ENCODE measurements around the gene SLC18A2. TPM values are rescaled to one million over a fixed set of nuclear protein-coding genes. Genes with fewer than 3 reads are reported as not detected.

The SLC18A2 gene
- total and polyA plus RNA-seq, 2 donors (not counting 1 experiment from before 2014, with no cell fraction given): under 0.01 TPM; not detected in 1

DNA sequence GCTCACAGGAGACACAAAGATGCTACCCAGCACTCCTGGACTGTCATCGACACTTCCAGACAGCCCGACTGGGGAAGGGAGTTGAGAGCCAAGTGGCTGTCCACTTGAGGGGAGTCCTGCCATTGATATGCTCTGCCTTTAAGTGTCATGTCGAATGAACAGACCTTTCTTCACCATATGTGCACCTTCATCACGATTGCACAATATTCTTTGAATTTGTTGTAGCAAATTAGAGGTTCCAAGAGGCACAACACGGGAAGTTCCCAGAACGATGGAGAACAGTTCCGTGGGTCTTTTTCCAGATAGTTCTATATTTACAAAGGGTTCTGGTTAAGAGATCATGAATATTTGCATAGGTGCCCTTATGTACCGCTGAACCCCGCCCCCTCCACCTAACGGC lies 16.0 kb downstream of the SLC18A2 start:
- H3K4me2 ChIP-seq (ENCODE audit: extremely low read depth, insufficient read depth, low read length): no peak overlapping the region

DNA sequence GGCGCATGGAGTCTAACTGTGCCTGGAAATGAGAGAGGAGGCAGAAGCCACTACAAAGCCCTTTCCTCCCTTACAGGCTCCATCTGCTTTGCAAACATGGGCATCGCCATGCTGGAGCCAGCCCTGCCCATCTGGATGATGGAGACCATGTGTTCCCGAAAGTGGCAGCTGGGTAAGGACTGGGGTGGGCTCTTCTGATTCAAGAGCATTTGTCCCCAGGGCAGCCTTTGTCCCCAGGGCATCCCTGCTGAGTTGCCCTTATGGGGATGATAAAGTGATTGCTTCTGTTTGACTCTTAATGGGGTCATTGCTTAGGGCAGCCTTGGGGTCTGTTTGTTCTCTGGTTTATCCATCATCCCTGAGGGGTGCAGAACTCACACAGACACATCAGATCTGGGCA lies 16.8 kb downstream of the SLC18A2 start:
- H4K20me1 ChIP-seq (ENCODE audit: control insufficient read depth, extremely low read depth, insufficient read depth, low read length): no peaks in the 10 kb centered on the region
- no peaks in the 10 kb centered on the region for H3K4me1 ChIP-seq (ENCODE audit: control insufficient read depth, extremely low read depth, insufficient read depth, low read length)
- no peak overlapping the region for H2AFZ ChIP-seq (ENCODE audit: low read length)
- no peak overlapping the region for H3K27ac ChIP-seq (ENCODE audit: insufficient read depth, low read length)
- no peak overlapping the region for H3K9ac ChIP-seq (ENCODE audit: insufficient read depth, low read length)
- H3K9me3 ChIP-seq (ENCODE audit: control insufficient read depth, insufficient read depth, low read depth, low read length): no peaks in the 10 kb centered on the region
- H3K27me3 ChIP-seq (ENCODE audit: control insufficient read depth, insufficient read depth, low read length): no peaks in the 10 kb centered on the region
- H3K79me2 ChIP-seq (ENCODE audit: control insufficient read depth, insufficient read depth, low read length): no peaks in the 10 kb centered on the region
- no peak overlapping the region for H3K4me3 ChIP-seq (replicated peaks in 1 of 4; ENCODE audit: control extremely low read depth in 1 of 4, insufficient read depth in 1 of 4, low read depth in 3 of 4, low read length in 4 of 4)
- TF ChIP-seq EZH2 (IDR thresholded peaks at IDR 0.05; ENCODE audit: low read length, missing control alignments): no peak
- DNase-seq (ENCODE audit: low read depth in 2 of 2): no peak
- H3K36me3 ChIP-seq (ENCODE audit: control insufficient read depth, insufficient read depth, low read length): no peaks in the 10 kb centered on the region
- H3K4me2 ChIP-seq (ENCODE audit: extremely low read depth, insufficient read depth, low read length): no peak overlapping the region

More for the DNA sequence above, 16.0 kb downstream of the SLC18A2 start:
- DNase-seq (ENCODE audit: low read depth in 2 of 2): no peak
- Histone ChIP-seq H3K36me3 (ENCODE audit: control insufficient read depth, insufficient read depth, low read length) (no peaks in the 10 kb centered on the region), H3K27me3 (ENCODE audit: control insufficient read depth, insufficient read depth, low read length) (no peaks in the 10 kb centered on the region), H3K9ac (ENCODE audit: insufficient read depth, low read length) (no peak overlapping the region), H4K20me1 (ENCODE audit: control insufficient read depth, extremely low read depth, insufficient read depth, low read length) (no peaks in the 10 kb centered on the region), H3K9me3 (ENCODE audit: control insufficient read depth, insufficient read depth, low read depth, low read length) (no peaks in the 10 kb centered on the region), H3K79me2 (ENCODE audit: control insufficient read depth, insufficient read depth, low read length) (no peaks in the 10 kb centered on the region), H3K27ac (ENCODE audit: insufficient read depth, low read length) (no peak overlapping the region), H2AFZ (ENCODE audit: low read length) (no peak overlapping the region), H3K4me1 (ENCODE audit: control insufficient read depth, extremely low read depth, insufficient read depth, low read length) (no peaks in the 10 kb centered on the region), H3K4me3 (replicated peaks in 1 of 4; ENCODE audit: control extremely low read depth in 1 of 4, insufficient read depth in 1 of 4, low read depth in 3 of 4, low read length in 4 of 4) (no peak overlapping the region)
- no peak for TF ChIP-seq EZH2 (IDR thresholded peaks at IDR 0.05; ENCODE audit: low read length, missing control alignments)

DNA sequence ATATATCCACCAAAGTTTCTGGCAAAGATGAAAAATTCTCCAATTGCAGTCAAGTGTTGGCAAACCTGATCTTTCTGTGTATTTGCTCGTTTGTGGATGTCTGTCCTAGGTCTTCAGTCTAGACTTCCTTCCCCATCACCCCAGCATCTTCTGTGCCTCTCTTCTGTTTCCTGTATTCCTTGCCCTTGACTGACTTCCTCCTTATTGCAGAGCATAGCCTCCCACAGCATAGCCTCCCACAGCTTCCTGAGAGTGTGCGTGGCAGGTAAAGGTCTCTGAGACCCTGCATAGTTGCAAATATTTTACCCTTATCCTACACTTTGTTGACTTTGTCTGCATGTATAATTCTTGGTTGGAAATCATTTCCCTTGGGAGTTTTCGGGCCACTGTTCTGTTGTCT lies 18.4 kb downstream of the SLC18A2 start:
- TF ChIP-seq, protein P1, sequence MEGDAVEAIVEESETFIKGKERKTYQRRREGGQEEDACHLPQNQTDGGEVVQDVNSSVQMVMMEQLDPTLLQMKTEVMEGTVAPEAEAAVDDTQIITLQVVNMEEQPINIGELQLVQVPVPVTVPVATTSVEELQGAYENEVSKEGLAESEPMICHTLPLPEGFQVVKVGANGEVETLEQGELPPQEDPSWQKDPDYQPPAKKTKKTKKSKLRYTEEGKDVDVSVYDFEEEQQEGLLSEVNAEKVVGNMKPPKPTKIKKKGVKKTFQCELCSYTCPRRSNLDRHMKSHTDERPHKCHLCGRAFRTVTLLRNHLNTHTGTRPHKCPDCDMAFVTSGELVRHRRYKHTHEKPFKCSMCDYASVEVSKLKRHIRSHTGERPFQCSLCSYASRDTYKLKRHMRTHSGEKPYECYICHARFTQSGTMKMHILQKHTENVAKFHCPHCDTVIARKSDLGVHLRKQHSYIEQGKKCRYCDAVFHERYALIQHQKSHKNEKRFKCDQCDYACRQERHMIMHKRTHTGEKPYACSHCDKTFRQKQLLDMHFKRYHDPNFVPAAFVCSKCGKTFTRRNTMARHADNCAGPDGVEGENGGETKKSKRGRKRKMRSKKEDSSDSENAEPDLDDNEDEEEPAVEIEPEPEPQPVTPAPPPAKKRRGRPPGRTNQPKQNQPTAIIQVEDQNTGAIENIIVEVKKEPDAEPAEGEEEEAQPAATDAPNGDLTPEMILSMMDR (conservative IDR thresholded peaks at IDR 0.05 in 1 of 2, IDR thresholded peaks at IDR 0.05 in 1 of 2; ENCODE audit: low read depth in 1 of 2, low read length in 2 of 2): no peak
- TF ChIP-seq EZH2 (IDR thresholded peaks at IDR 0.05; ENCODE audit: low read length, missing control alignments): no peak
- H3K4me2 ChIP-seq (ENCODE audit: extremely low read depth, insufficient read depth, low read length): no peak overlapping the region
- no peaks in the 10 kb centered on the region for H3K79me2 ChIP-seq (ENCODE audit: control insufficient read depth, insufficient read depth, low read length)
- no peaks in the 10 kb centered on the region for H3K27me3 ChIP-seq (ENCODE audit: control insufficient read depth, insufficient read depth, low read length)
- no peak overlapping the region for H2AFZ ChIP-seq (ENCODE audit: low read length)
- H3K9me3 ChIP-seq (ENCODE audit: control insufficient read depth, insufficient read depth, low read depth, low read length): no peaks in the 10 kb centered on the region
- H3K27ac ChIP-seq (ENCODE audit: insufficient read depth, low read length): no peak overlapping the region
- H3K36me3 ChIP-seq (ENCODE audit: control insufficient read depth, insufficient read depth, low read length): no peaks in the 10 kb centered on the region
- no peaks in the 10 kb centered on the region for H4K20me1 ChIP-seq (ENCODE audit: control insufficient read depth, extremely low read depth, insufficient read depth, low read length)
- DNase-seq (ENCODE audit: low read depth in 2 of 2): no peak
- H3K4me3 ChIP-seq (replicated peaks in 1 of 4; ENCODE audit: control extremely low read depth in 1 of 4, insufficient read depth in 1 of 4, low read depth in 3 of 4, low read length in 4 of 4): no peak overlapping the region
- no peak overlapping the region for H3K9ac ChIP-seq (ENCODE audit: insufficient read depth, low read length)
- H3K4me1 ChIP-seq (ENCODE audit: control insufficient read depth, extremely low read depth, insufficient read depth, low read length): no peaks in the 10 kb centered on the region

DNA sequence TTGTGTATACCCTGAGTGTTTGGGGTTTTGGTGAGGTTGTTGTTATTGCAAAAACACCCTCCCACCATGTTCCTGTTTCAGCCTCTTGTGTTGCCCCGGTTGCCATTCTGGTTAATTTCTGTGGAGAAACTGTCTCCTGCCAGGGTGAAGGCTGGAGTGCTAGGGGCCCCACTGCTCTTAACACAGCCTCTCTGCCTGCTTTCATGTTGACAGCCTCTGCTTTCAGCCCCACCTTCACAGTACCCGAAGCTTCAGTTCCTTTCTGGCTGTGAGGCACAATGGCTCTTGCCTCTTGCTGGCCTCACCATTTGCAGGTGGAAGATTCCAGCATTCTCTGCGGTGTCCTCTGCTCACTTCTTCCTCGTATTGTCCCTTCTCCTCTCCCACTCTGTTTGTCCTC lies 19.2 kb downstream of the SLC18A2 start:
- H3K9ac ChIP-seq (ENCODE audit: insufficient read depth, low read length): no peak overlapping the region
- H3K27ac ChIP-seq (ENCODE audit: insufficient read depth, low read length): no peak overlapping the region
- DNase-seq (ENCODE audit: low read depth in 2 of 2): no peak
- H3K36me3 ChIP-seq (ENCODE audit: control insufficient read depth, insufficient read depth, low read length): no peaks in the 10 kb centered on the region
- H3K4me2 ChIP-seq (ENCODE audit: extremely low read depth, insufficient read depth, low read length): no peak overlapping the region
- no peaks in the 10 kb centered on the region for H3K4me1 ChIP-seq (ENCODE audit: control insufficient read depth, extremely low read depth, insufficient read depth, low read length)
- H3K9me3 ChIP-seq (ENCODE audit: control insufficient read depth, insufficient read depth, low read depth, low read length): no peaks in the 10 kb centered on the region
- no peaks in the 10 kb centered on the region for H3K27me3 ChIP-seq (ENCODE audit: control insufficient read depth, insufficient read depth, low read length)
- H4K20me1 ChIP-seq (ENCODE audit: control insufficient read depth, extremely low read depth, insufficient read depth, low read length): no peaks in the 10 kb centered on the region
- H3K79me2 ChIP-seq (ENCODE audit: control insufficient read depth, insufficient read depth, low read length): no peaks in the 10 kb centered on the region
- no peak overlapping the region for H2AFZ ChIP-seq (ENCODE audit: low read length)
- no peak overlapping the region for H3K4me3 ChIP-seq (replicated peaks in 1 of 4; ENCODE audit: control extremely low read depth in 1 of 4, insufficient read depth in 1 of 4, low read depth in 3 of 4, low read length in 4 of 4)
- no peak for TF ChIP-seq EZH2 (IDR thresholded peaks at IDR 0.05; ENCODE audit: low read length, missing control alignments)
- TF ChIP-seq, protein P1 (conservative IDR thresholded peaks at IDR 0.05 in 1 of 2, IDR thresholded peaks at IDR 0.05 in 1 of 2; ENCODE audit: low read depth in 1 of 2, low read length in 2 of 2): no peak

Data from fibroblast of lung (primary cell).